H9 (cell line): ENCODE measurements around the gene TRAPPC14. TPM values are rescaled to one million over a fixed set of nuclear protein-coding genes. Genes with fewer than 3 reads are reported as not detected.

ENCODE experiments used
- DNase-seq: peaks from one replicate; pipeline ENCODE4 v3.0.0-alpha.2; 2017
- H2AFZ ChIP-seq: one replicate; pipeline ENCODE4 v1.6.1; 2013; ENCODE audit warnings: mild to moderate bottlenecking, low read length, control low read depth, moderate library complexity
- H2AK5ac ChIP-seq: 2 replicates; pipeline ENCODE4 v1.6.1; 2013; ENCODE audit warnings: low read length, control low read depth, mixed read lengths; ENCODE audit not compliant: insufficient read length
- H2BK120ac ChIP-seq: one replicate; pipeline ENCODE4 v1.6.1; 2013; ENCODE audit warnings: low read depth, mild to moderate bottlenecking, low read length, control low read depth, inconsistent platforms; ENCODE audit not compliant: poor library complexity, severe bottlenecking
- H2BK12ac ChIP-seq: 2 replicates; pipeline ENCODE4 v1.6.1; 2013; ENCODE audit warnings: low read length, control low read depth, mixed read lengths, low read depth; ENCODE audit not compliant: insufficient read length
- H2BK15ac ChIP-seq: 2 replicates; pipeline ENCODE4 v1.6.1; 2013; ENCODE audit warnings: low read depth, low read length, control low read depth
- H2BK20ac ChIP-seq: one replicate; pipeline ENCODE4 v1.6.1; 2013; ENCODE audit warnings: low read depth, mild to moderate bottlenecking, low read length, control low read depth, inconsistent platforms; ENCODE audit not compliant: poor library complexity, severe bottlenecking
- H2BK5ac ChIP-seq: 2 replicates; pipeline ENCODE4 v1.6.1; 2013; ENCODE audit warnings: low read length, control low read depth, mixed read lengths; ENCODE audit not compliant: insufficient read length
- H3K14ac ChIP-seq: 2 replicates; pipeline ENCODE4 v1.6.1; 2013; ENCODE audit warnings: low read length, control low read depth; ENCODE audit not compliant: insufficient read depth
- H3K18ac ChIP-seq: 2 replicates; pipeline ENCODE4 v1.6.1; 2013; ENCODE audit warnings: low read depth, mild to moderate bottlenecking, mixed read lengths, low read length, control low read depth; ENCODE audit not compliant: insufficient read length
- H3K23ac ChIP-seq: 2 replicates; pipeline ENCODE4 v1.6.1; 2013; ENCODE audit warnings: low read length, control low read depth, mixed read lengths, low read depth; ENCODE audit not compliant: insufficient read length
- H3K23me2 ChIP-seq: 2 replicates; pipeline ENCODE4 v1.6.1; 2013; ENCODE audit warnings: low read depth, mild to moderate bottlenecking, mixed read lengths, low read length, control low read depth; ENCODE audit not compliant: insufficient read length, poor library complexity, severe bottlenecking
- H3K27ac ChIP-seq: 2 replicates; pipeline ENCODE4 v1.5.1; 2013; ENCODE audit warnings: low read length, control low read depth, mixed read lengths, low read depth; ENCODE audit not compliant: insufficient read length
- H3K27me3 ChIP-seq: 2 replicates; pipeline ENCODE4 v1.6.1; 2013; ENCODE audit warnings: low read length, control low read depth, inconsistent platforms; ENCODE audit not compliant: insufficient read depth
- H3K4ac ChIP-seq: 2 replicates; pipeline ENCODE4 v1.6.1; 2013; ENCODE audit warnings: low read depth, mild to moderate bottlenecking, control low read depth, inconsistent platforms, low read length, moderate library complexity
- H3K4me1 ChIP-seq: 2 replicates; pipeline ENCODE4 v1.6.1; 2013; ENCODE audit warnings: low read length, control low read depth, inconsistent platforms; ENCODE audit not compliant: insufficient read depth
- H3K4me2 ChIP-seq: 2 replicates; pipeline ENCODE4 v1.6.1; 2013; ENCODE audit warnings: low read length, control low read depth, mixed read lengths; ENCODE audit not compliant: insufficient read length, insufficient read depth
- H3K56ac ChIP-seq: 2 replicates; pipeline ENCODE4 v1.6.1; 2013; ENCODE audit warnings: low read depth, mild to moderate bottlenecking, mixed read lengths, low read length, control low read depth; ENCODE audit not compliant: insufficient read length
- H3K79me1 ChIP-seq: 2 replicates; pipeline ENCODE4 v1.6.1; 2013; ENCODE audit warnings: low read depth, mild to moderate bottlenecking, moderate library complexity, low read length, control low read depth, inconsistent platforms; ENCODE audit not compliant: insufficient read depth, poor library complexity, severe bottlenecking
- H3K79me2 ChIP-seq: 2 replicates; pipeline ENCODE4 v1.6.1; 2013; ENCODE audit warnings: low read length, control low read depth, inconsistent platforms; ENCODE audit not compliant: insufficient read depth
- H3K9ac ChIP-seq: 2 replicates; pipeline ENCODE4 v1.6.1; 2013; ENCODE audit warnings: low read length, control low read depth, mixed read lengths; ENCODE audit not compliant: insufficient read length; ENCODE audit errors: extremely low read depth
- H3K9me3 ChIP-seq: one replicate; pipeline ENCODE4 v1.6.1; 2013; ENCODE audit warnings: low read depth, low read length, inconsistent platforms; ENCODE audit not compliant: control insufficient read depth
- H3T11ph ChIP-seq: one replicate; pipeline ENCODE4 v1.6.1; 2013; ENCODE audit warnings: mild to moderate bottlenecking, low read length, control low read depth, inconsistent platforms
- H4K20me1 ChIP-seq: one replicate; pipeline ENCODE4 v1.6.1; 2013; ENCODE audit not compliant: control insufficient read depth, insufficient read length, insufficient read depth
- H4K5ac ChIP-seq: 2 replicates; pipeline ENCODE4 v1.6.1; 2013; ENCODE audit warnings: low read depth, mild to moderate bottlenecking, mixed read lengths, low read length, control low read depth; ENCODE audit not compliant: insufficient read length
- H4K8ac ChIP-seq: replicated peaks from 2 replicates; pipeline ENCODE4 v1.6.1; 2013; ENCODE audit warnings: low read length, control low read depth, mixed read lengths, low read depth; ENCODE audit not compliant: insufficient read length
- H4K91ac ChIP-seq: 2 replicates; pipeline ENCODE4 v1.6.1; 2013; ENCODE audit warnings: low read depth, mild to moderate bottlenecking, moderate library complexity, mixed read lengths, low read length, control low read depth; ENCODE audit not compliant: insufficient read length
- H3K27ac Mint-ChIP-seq, 3 experiments: 2 replicates in 2 of 3; 3 replicates in 1 of 3; pipeline ENCODE4 v1.8.0; 2020 to 2021; ENCODE audit warnings: mixed read lengths in 3 of 3, mild to moderate bottlenecking in 1 of 3, moderate library complexity in 1 of 3
- H3K27me3 Mint-ChIP-seq: 2 replicates; pipeline ENCODE4 v1.8.0; 2021; ENCODE audit warnings: low read depth, mild to moderate bottlenecking, moderate library complexity, mixed read lengths
- H3K36me3 Mint-ChIP-seq, 3 experiments: 2 replicates in 2 of 3; 3 replicates in 1 of 3; pipeline ENCODE4 v1.8.0; 2020 to 2021; ENCODE audit warnings: low read depth in 3 of 3, mixed read lengths in 3 of 3; ENCODE audit not compliant: insufficient read depth in 1 of 3
- H3K4me1 Mint-ChIP-seq, 2 experiments: 2 replicates each; pipeline ENCODE4 v1.8.0; 2020; ENCODE audit warnings: mixed read lengths in 2 of 2
- H3K4me3 Mint-ChIP-seq, 2 experiments: 2 replicates in 1 of 2; 3 replicates in 1 of 2; pipeline ENCODE4 v1.8.0; 2020 to 2021; ENCODE audit warnings: mild to moderate bottlenecking in 2 of 2, mixed read lengths in 2 of 2, moderate library complexity in 1 of 2
- H3K9me3 Mint-ChIP-seq, 2 experiments: 2 replicates in 1 of 2; 3 replicates in 1 of 2; pipeline ENCODE4 v1.8.0; 2020; ENCODE audit warnings: mild to moderate bottlenecking in 2 of 2, mixed read lengths in 2 of 2, moderate library complexity in 1 of 2
- CTCF ChIP-seq: fragments of 200-600 bp; sonication (generic); conservative IDR thresholded peaks from 3 replicates; pipeline ENCODE4 v1.8.0; 2021; ENCODE audit warnings: antibody characterized with exemption, mild to moderate bottlenecking
- WGBS: extraction: QIAGEN DNeasy Blood & Tissue Kit; methylation state at CpG from one replicate; pipeline ENCODE4 v1.1.7; 2013; ENCODE audit warnings: missing lambda C conversion rate, low lambda C conversion rate, mixed read lengths; ENCODE audit not compliant: insufficient read length; ENCODE audit errors: extremely low coverage; 5-methylcytosine and 5-hydroxymethylcytosine counted together
- total RNA-seq: library from RNA; stranded (reverse); gene quantifications from 2 replicates; pipeline ENCODE4 v1.2.1, GENCODE V29; 2021

Gene TRAPPC14
- total RNA-seq, 1 experiment from 2014 or later: 32.8 TPM

DNA sequence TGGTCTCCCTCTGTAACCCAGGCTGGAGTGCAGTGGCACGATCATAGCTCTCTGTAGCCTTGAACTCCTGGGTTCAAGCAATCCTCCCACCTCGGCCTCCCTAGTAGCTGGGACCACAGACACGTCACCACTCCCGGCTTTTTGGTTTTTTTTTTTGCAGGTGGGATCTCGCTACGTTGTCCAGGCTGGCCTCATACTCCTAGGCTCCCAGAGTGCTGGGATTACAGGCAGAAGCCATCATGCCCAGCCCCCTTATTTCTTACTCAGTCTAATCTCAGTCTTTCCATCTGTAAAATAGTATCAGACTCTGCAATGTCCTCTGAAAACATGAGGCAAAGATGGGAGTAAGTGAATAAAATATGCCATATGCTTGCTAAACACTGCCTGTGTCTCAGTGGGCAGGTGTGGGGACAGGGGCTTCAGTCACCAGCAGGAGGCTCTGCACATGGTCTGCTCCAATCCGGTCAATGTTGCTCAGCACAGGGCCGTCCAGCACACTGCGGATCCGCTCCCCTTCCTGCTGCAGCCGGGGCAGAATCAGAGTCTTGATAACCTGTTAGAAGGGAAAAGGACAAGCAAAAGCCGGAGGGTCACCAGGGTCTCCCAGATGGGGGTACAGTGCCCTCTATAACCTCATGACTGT is 48.9 kb downstream of the TRAPPC14 start:
- Histone ChIP-seq H2BK5ac (no peak overlapping the region), H2BK12ac (no peak overlapping the region), H3K27me3 (no peaks in the 10 kb centered on the region), H3K4ac (no peak overlapping the region), H4K5ac (no peak overlapping the region), H3K4me2 (no peak overlapping the region), H3T11ph (no peak overlapping the region), H3K23ac (no peak overlapping the region), H2AFZ (no peak overlapping the region), H4K8ac (no peak overlapping the region), H3K79me1 (no peaks in the 10 kb centered on the region), H4K91ac (no peak overlapping the region), H3K23me2 (no peaks in the 10 kb centered on the region), H3K4me1 (no peaks in the 10 kb centered on the region), H3K56ac (no peak overlapping the region), H3K9me3 (no peaks in the 10 kb centered on the region), H3K9ac (no peak overlapping the region), H3K27ac (no peak overlapping the region), H2AK5ac (no peak overlapping the region), H2BK120ac (no peak overlapping the region), H3K18ac (no peak overlapping the region), H3K79me2 (no peaks in the 10 kb centered on the region), H3K14ac (no peak overlapping the region), H4K20me1 (no peaks in the 10 kb centered on the region), H2BK15ac (no peak overlapping the region), H2BK20ac (no peak overlapping the region)
- Mint-ChIP-seq H3K9me3 (no peaks in the 10 kb centered on the region), H3K27ac (no peak overlapping the region), H3K4me1 (0 out of 4 replicates have a peak, but pooled peaks cover 0 to 3% of the 10 kb centered on the region in 2 experiments), H3K36me3 (peaks cover 68 to 89% (median 88%) of the 10 kb centered on the region in 3 experiments), H3K4me3 (no peak overlapping the region), H3K27me3 (no peaks in the 10 kb centered on the region)
- peak; percentile 32; the same call in 1 of the 3 replicates for TF ChIP-seq CTCF
- DNase-seq: no peak
- WGBS: no CpG with 5 or more reads among the region's 12 CpGs
